Measurements from ENCODE around the gene SPNS1. TPM values are rescaled to one million over a fixed set of nuclear protein-coding genes. Genes with fewer than 3 reads are reported as not detected.
"Not testable (repeated sequence)": the region's sequence is repeated elsewhere in the genome, so short reads cannot be mapped to it uniquely, and the experiment has no call there.

SPNS1 gene
- total RNA-seq, 4 donors from 2014 or later = 17.6 to 25.6 (median 20.2) TPM

DNA sequence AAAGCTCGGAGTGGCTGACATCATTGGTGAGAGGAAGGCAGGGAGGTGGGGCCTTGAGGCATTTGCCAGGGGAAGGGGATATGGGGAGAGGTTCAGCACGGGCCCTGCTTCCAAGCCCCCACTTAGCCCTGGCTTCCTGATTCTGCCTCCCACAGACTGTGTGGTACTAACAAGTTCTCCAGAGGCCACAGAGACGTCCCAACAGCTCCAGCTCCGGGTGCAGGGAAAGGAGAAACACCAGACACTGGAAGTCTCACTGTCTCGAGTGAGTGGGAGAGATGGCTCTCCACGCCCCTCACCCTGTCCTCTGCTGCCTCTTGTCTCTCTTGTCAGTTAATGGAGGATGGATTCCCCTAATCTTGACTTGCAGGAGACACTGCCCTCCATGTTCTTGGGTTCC is 15.7 kb upstream of the SPNS1 start:
- Histone ChIP-seq H3K4me3 (no peak overlapping the region), H3K4me1 (no peaks in the 10 kb centered on the region), H3K27me3 (no peaks in the 10 kb centered on the region), H3K9me3 (no peaks in the 10 kb centered on the region), H3K36me3 (peaks cover 0 to 100% of the 10 kb centered on the region in 2 donors), H3K27ac (no peak overlapping the region)
- ATAC-seq = no peak
- no peak for TF ChIP-seq EP300 (IDR thresholded peaks at IDR 0.05)
- TF ChIP-seq POLR2AphosphoS5 (IDR thresholded peaks at IDR 0.05) = no peak
- TF ChIP-seq POLR2A (IDR thresholded peaks at IDR 0.05) = no peak
- TF ChIP-seq, protein P1, sequence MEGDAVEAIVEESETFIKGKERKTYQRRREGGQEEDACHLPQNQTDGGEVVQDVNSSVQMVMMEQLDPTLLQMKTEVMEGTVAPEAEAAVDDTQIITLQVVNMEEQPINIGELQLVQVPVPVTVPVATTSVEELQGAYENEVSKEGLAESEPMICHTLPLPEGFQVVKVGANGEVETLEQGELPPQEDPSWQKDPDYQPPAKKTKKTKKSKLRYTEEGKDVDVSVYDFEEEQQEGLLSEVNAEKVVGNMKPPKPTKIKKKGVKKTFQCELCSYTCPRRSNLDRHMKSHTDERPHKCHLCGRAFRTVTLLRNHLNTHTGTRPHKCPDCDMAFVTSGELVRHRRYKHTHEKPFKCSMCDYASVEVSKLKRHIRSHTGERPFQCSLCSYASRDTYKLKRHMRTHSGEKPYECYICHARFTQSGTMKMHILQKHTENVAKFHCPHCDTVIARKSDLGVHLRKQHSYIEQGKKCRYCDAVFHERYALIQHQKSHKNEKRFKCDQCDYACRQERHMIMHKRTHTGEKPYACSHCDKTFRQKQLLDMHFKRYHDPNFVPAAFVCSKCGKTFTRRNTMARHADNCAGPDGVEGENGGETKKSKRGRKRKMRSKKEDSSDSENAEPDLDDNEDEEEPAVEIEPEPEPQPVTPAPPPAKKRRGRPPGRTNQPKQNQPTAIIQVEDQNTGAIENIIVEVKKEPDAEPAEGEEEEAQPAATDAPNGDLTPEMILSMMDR (IDR thresholded peaks at IDR 0.05) = no peak
- 95% methylated on average over 6 of the region's 6 CpGs; no CpG with 5 or more reads in 1 of the 2 donors for WGBS, 2 donors (ENCODE audit: low coverage in 1 of 2)

GRCh38 chr16:28964072-28964471 is 10.5 kb upstream of the SPNS1 start:
- peaks cover 0 to 70% of the 10 kb centered on the region in 2 donors for H3K36me3 ChIP-seq
- ATAC-seq = no peak
- H3K27me3 ChIP-seq = no peaks in the 10 kb centered on the region
- no peaks in the 10 kb centered on the region for H3K4me1 ChIP-seq
- no peak overlapping the region for H3K4me3 ChIP-seq
- TF ChIP-seq POLR2A (IDR thresholded peaks at IDR 0.05) (no peak), EP300 (IDR thresholded peaks at IDR 0.05) (no peak), POLR2AphosphoS5 (IDR thresholded peaks at IDR 0.05) (no peak)
- TF ChIP-seq, protein P1 (IDR thresholded peaks at IDR 0.05) = no peak
- no peak overlapping the region for H3K27ac ChIP-seq
- 75 to 100% methylated on average over 1 of the region's 3 CpGs for WGBS, 2 donors (ENCODE audit: low coverage in 1 of 2)
- H3K9me3 ChIP-seq = no peaks in the 10 kb centered on the region

DNA sequence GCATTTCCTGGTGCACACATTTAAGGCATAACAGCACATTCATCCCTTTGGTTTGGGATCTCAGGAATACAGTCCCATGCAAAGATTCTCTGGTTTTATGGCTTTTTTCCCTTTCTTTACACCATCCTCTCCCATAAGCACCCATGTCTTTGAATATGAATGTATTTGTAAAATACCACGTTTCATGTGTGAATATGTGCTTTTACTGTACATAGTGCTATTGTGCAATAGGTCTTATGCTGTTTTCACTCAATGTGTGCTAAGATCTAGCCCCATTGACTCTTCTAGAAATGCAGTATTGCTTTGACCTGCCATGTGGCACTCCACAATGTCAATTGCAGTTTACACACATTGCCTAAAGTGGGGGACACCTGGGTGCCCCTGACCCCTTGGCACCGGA is 10.1 kb upstream of the SPNS1 start:
- no peak for ATAC-seq
- no peaks in the 10 kb centered on the region for H3K9me3 ChIP-seq
- H3K27me3 ChIP-seq = no peaks in the 10 kb centered on the region
- H3K4me3 ChIP-seq = no peak overlapping the region
- whole genome bisulfite sequencing, 2 donors (ENCODE audit: low coverage in 1 of 2) = 78 to 81% methylated on average over 2 of the region's 2 CpGs
- H3K36me3 ChIP-seq = peaks cover 0 to 65% of the 10 kb centered on the region in 2 donors
- H3K27ac ChIP-seq = no peak overlapping the region
- TF ChIP-seq, protein P1 (IDR thresholded peaks at IDR 0.05) = no peak
- no peak for TF ChIP-seq POLR2A (IDR thresholded peaks at IDR 0.05)
- TF ChIP-seq EP300 (IDR thresholded peaks at IDR 0.05) = no peak
- TF ChIP-seq POLR2AphosphoS5 (IDR thresholded peaks at IDR 0.05) = no peak
- no peaks in the 10 kb centered on the region for H3K4me1 ChIP-seq

- Histone ChIP-seq H3K4me3 (no peak overlapping the region), H3K36me3 (peaks cover 0 to 39% of the 10 kb centered on the region in 2 donors), H3K27ac (no peak overlapping the region), H3K4me1 (no peaks in the 10 kb centered on the region), H3K9me3 (no peaks in the 10 kb centered on the region), H3K27me3 (no peaks in the 10 kb centered on the region)
- WGBS, 2 donors (ENCODE audit: low coverage in 1 of 2) = 86% methylated on average over 1 of the region's 4 CpGs; no CpG with 5 or more reads in 1 of the 2 donors
- ATAC-seq = no peak
- TF ChIP-seq, protein P1 (IDR thresholded peaks at IDR 0.05) = no peak
Measured at GRCh38 chr16:28967156-28967555, 7.4 kb upstream of the SPNS1 start.

- WGBS, 2 donors (ENCODE audit: low coverage in 1 of 2) = 92 to 93% methylated on average over 2 of the region's 2 CpGs
- Histone ChIP-seq H3K36me3 (peaks cover 0 to 13% of the 10 kb centered on the region in 2 donors), H3K4me1 (peaks cover 0 to 10% (median 4%) of the 10 kb centered on the region in 3 donors)
- not testable (repeated sequence) for H3K27ac ChIP-seq, H3K27me3 ChIP-seq, H3K9me3 ChIP-seq, H3K4me3 ChIP-seq, ATAC-seq
Measured at GRCh38 chr16:28969696-28970095, 4.9 kb upstream of the SPNS1 start.
